GM12878 (cell line): ENCODE measurements around the gene CSTB. TPM values are rescaled to one million over a fixed set of nuclear protein-coding genes. Genes with fewer than 3 reads are reported as not detected.

Experiments used
- ATAC-seq: fragments of 200-7000 bp; cut with Tn5 transposase; 3 replicates; pipeline ENCODE4 v1.9.1; 2020; ENCODE audit warnings: mild to moderate bottlenecking, moderate library complexity
- BruUV-seq: library from RNA; stranded (reverse); fragments of 400-500 nt; replicated peaks from 2 replicates; lab custom pipeline; 2021; lab: Mats Ljungman, UMichigan
- CTCF ChIA-PET: fragments of 300-600 bp; sonication (Branson Sonifier 250); formaldehyde crosslinking; extraction: SDS; loops from one replicate; lab custom pipeline; 2021; ENCODE audit warnings: inconsistent platforms; lab: Yijun Ruan, JAX
- POLR2A ChIA-PET: fragments of 350-600 bp; formaldehyde crosslinking; extraction: SDS; loops from one replicate; lab custom pipeline; 2021; ENCODE audit warnings: inconsistent platforms; lab: Charles Lee
- RAD21 ChIA-PET: fragments of 300-600 bp; sonication (Branson Sonifier 250); formaldehyde crosslinking; loops from one replicate; lab custom pipeline; 2023; ENCODE audit warnings: antibody characterized with exemption; ENCODE audit not compliant: unreplicated experiment; lab: Charles Lee
- SMC1A ChIA-PET: fragments of 300-600 bp; sonication (Branson Sonifier 250); formaldehyde crosslinking; loops from one replicate; lab custom pipeline; 2023; ENCODE audit not compliant: unreplicated experiment, uncharacterized antibody; lab: Charles Lee
- DNase-seq: peaks from one replicate; pipeline ENCODE4 v3.0.0-alpha.2; 2011; ENCODE audit warnings: low read depth, low spot score
- FAIRE-seq: peaks from 3 replicates; lab custom pipeline; 2011; peaks lifted over from hg19 to GRCh38; lab: Jason Lieb, UNC
- H2AFZ ChIP-seq: 2 replicates; pipeline ENCODE4 v1.6.0; 2011; ENCODE audit warnings: low read depth, low read length, control low read depth; ENCODE audit not compliant: control insufficient read depth
- H3K27ac ChIP-seq: 2 replicates; pipeline ENCODE4 v1.5.1; 2011; ENCODE audit warnings: control low read depth; ENCODE audit not compliant: control insufficient read depth, insufficient read depth
- H3K27me3 ChIP-seq, 2 experiments: replicated peaks in 1 of 2; 2 replicates each; pipeline versions ENCODE4 v1.6.0 to v1.6.1; 2011; ENCODE audit warnings: low read length in 1 of 2; ENCODE audit not compliant: control insufficient read depth in 2 of 2, insufficient read depth in 2 of 2
- H3K36me3 ChIP-seq, 2 experiments: 2 replicates each; pipeline ENCODE4 v1.5.1; 2011; ENCODE audit warnings: low read length in 1 of 2; ENCODE audit not compliant: control insufficient read depth in 2 of 2, insufficient read depth in 2 of 2
- H3K4me1 ChIP-seq: 2 replicates; pipeline ENCODE4 v1.6.1; 2011; ENCODE audit warnings: mild to moderate bottlenecking, low read length, moderate library complexity, mixed read lengths; ENCODE audit not compliant: control insufficient read depth, insufficient read depth
- H3K4me2 ChIP-seq: 2 replicates; pipeline ENCODE4 v1.6.0; 2011; ENCODE audit warnings: control low read depth; ENCODE audit not compliant: control insufficient read depth, insufficient read depth
- H3K4me3 ChIP-seq: fragments of 200-600 bp; sonication (generic); 2 replicates; pipeline ENCODE4 v1.5.1; 2016
- H3K79me2 ChIP-seq: 2 replicates; pipeline ENCODE4 v1.6.0; 2011; ENCODE audit warnings: low read length; ENCODE audit not compliant: control insufficient read depth, insufficient read depth
- H3K9ac ChIP-seq: 2 replicates; pipeline ENCODE4 v1.8.0; 2011; ENCODE audit warnings: low read length, control low read depth, mixed read lengths; ENCODE audit not compliant: control insufficient read depth, insufficient read depth
- H3K9me3 ChIP-seq: replicated peaks from 3 replicates; pipeline ENCODE4 v1.5.1; 2011; ENCODE audit warnings: mild to moderate bottlenecking, low read length; ENCODE audit not compliant: control insufficient read depth, insufficient read depth
- H4K20me1 ChIP-seq: 2 replicates; pipeline ENCODE4 v1.6.0; 2011; ENCODE audit not compliant: control insufficient read depth, insufficient read depth
- BCL3 ChIP-seq: IDR thresholded peaks from 2 replicates; pipeline ENCODE4 v1.6.1; 2011; ENCODE audit warnings: borderline replicate concordance, low read depth, mild to moderate bottlenecking, moderate library complexity, low read length; ENCODE audit not compliant: insufficient read depth, poor library complexity, severe bottlenecking
- CHD1 ChIP-seq: IDR thresholded peaks from 2 replicates; pipeline ENCODE4 v1.6.1; 2012; ENCODE audit warnings: low read depth, low read length, improper control_type of control experiment
- EP300 ChIP-seq, 2 experiments: fragments of 150-350 bp in 1 of 2; IDR thresholded peaks; 2 replicates each; pipeline ENCODE4 v1.6.1; 2011 to 2012; ENCODE audit warnings: low read depth in 2 of 2, low read length in 2 of 2, borderline replicate concordance in 1 of 2, improper control_type of control experiment in 1 of 2, inconsistent platforms in 1 of 2; ENCODE audit not compliant: control insufficient read depth in 1 of 2
- IRF4 ChIP-seq: IDR thresholded peaks from 2 replicates; pipeline ENCODE4 v1.6.1; 2011; ENCODE audit warnings: low read depth, low read length
- SMAD5 ChIP-seq: IDR thresholded peaks from 2 replicates; pipeline ENCODE4 v1.6.1; 2016; ENCODE audit warnings: antibody characterized with exemption, low read depth
- SRF ChIP-seq, 2 experiments: IDR thresholded peaks; 2 replicates each; pipeline ENCODE4 v1.6.1; 2011; ENCODE audit warnings: low read depth in 2 of 2, low read length in 2 of 2, mild to moderate bottlenecking in 1 of 2, moderate library complexity in 1 of 2
- SUPT20H ChIP-seq: IDR thresholded peaks from 2 replicates; pipeline ENCODE4 v1.6.1; 2011; ENCODE audit warnings: low read depth, mild to moderate bottlenecking, low read length, moderate library complexity, borderline replicate concordance; ENCODE audit not compliant: control insufficient read depth
- USF1 ChIP-seq: IDR thresholded peaks from 2 replicates; pipeline ENCODE4 v1.6.1; 2011; ENCODE audit warnings: borderline replicate concordance, low read depth, mild to moderate bottlenecking, moderate library complexity, mixed read lengths, low read length; ENCODE audit not compliant: insufficient read depth; ENCODE audit errors: extremely low read length
- ZBTB11 ChIP-seq: fragments of 450-650 bp; formaldehyde crosslinking; IDR thresholded peaks from 2 replicates; pipeline ENCODE4 v1.5.0; 2022; ENCODE audit warnings: mild to moderate bottlenecking, missing genetic modification characterization
- ZBTB40 ChIP-seq: fragments of 450-650 bp; IDR thresholded peaks from 2 replicates; pipeline ENCODE4 v1.6.1; 2016; ENCODE audit warnings: mild to moderate bottlenecking, moderate library complexity, borderline replicate concordance
- WGBS: methylation state at CpG from one replicate; pipeline ENCODE4 v1.1.6; 2016; ENCODE audit warnings: low lambda C conversion rate; ENCODE audit not compliant: insufficient replicate concordance, insufficient coverage; ENCODE audit errors: missing lambda C conversion rate; 5-methylcytosine and 5-hydroxymethylcytosine counted together
- in situ Hi-C: fragments of 300-500 bp; cut with MboI; formaldehyde crosslinking; loops from 9 replicates; pipeline ENCODE4 v1.14.3; 2018; ENCODE audit warnings: mixed read lengths
- intact Hi-C: fragments of 100-400 bp; cut with micrococcal nuclease; formaldehyde crosslinking; loops from one replicate; pipeline ENCODE4 v1.14.2; 2022; ENCODE audit not compliant: unreplicated experiment
- polyA plus RNA-seq, 11 experiments: library from polyadenylated mRNA; depleted of rRNA in 4 of 11; unstranded in 6 of 11; stranded (reverse) in 5 of 11; fragments of >200 nt; fragmentation: Nextera tagmentation in 4 of 11; fragmentation: Illumina TruSeq in 1 of 11; extraction: Ambion mirVana in 4 of 11; extraction: Trizol in 1 of 11; gene quantifications; 1 replicate in 1 of 11; 2 replicates in 10 of 11; pipeline versions ENCODE4 v1.2.1 to v1.2.3, GENCODE V29; 2011 to 2016; ENCODE audit warnings: inconsistent platforms in 2 of 11, missing spikeins in 2 of 11, low read depth in 1 of 11
- total RNA-seq, 4 experiments: library from RNA; depleted of rRNA in 3 of 4; stranded (reverse); fragments of >200 nt in 3 of 4; fragmentation: Illumina TruSeq in 1 of 4; extraction: Trizol in 1 of 4; gene quantifications; 2 replicates each; pipeline versions ENCODE4 v1.2.1 to v1.2.3, GENCODE V29; 2013 to 2021

CSTB gene
- total and polyA plus RNA-seq, 10 of the 15 experiments (the other 5 are each of a cell fraction or from before 2014, with no cell fraction given) = 12.5 to 82.7 (median 41.9) TPM

GRCh38 chr21:43794857-43795256 lies 18.7 kb upstream of the CSTB start:
- H3K79me2 ChIP-seq = peaks cover 38% of the 10 kb centered on the region
- no peaks in the 10 kb centered on the region for H3K9me3 ChIP-seq
- ChIA-PET RAD21 (no interaction called here), CTCF (no interaction called here), POLR2A (no interaction called here), SMC1A (no interaction called here)
- ATAC-seq = no peak
- TF ChIP-seq SRF (IDR thresholded peaks at IDR 0.05; ENCODE audit: low read depth in 2 of 2, low read length in 2 of 2) (no peak), BCL3 (no peak), ZBTB11 (no peak), USF1 (no peak), SUPT20H (no peak), SMAD5 (no peak), EP300 (IDR thresholded peaks at IDR 0.05; ENCODE audit: borderline replicate concordance in 1 of 2, control insufficient read depth in 1 of 2, low read depth in 2 of 2, low read length in 2 of 2) (no peak), ZBTB40 (no peak), IRF4 (no peak), CHD1 (no peak)
- no TSS peak for BruUV-seq
- peaks cover 33 to 56% of the 10 kb centered on the region in 2 experiments for H3K36me3 ChIP-seq
- no peak for FAIRE-seq
- H2AFZ ChIP-seq = no peak overlapping the region
- WGBS = 97% methylated on average over 14 of the region's 14 CpGs
- in situ Hi-C loops = no loop called here
- H3K4me1 ChIP-seq = 0 out of 2 replicates have a peak, but pooled peaks cover 3% of the 10 kb centered on the region
- H3K4me3 ChIP-seq = no peak overlapping the region
- H3K27ac ChIP-seq = no peak overlapping the region
- intact Hi-C loops = no loop called here
- H4K20me1 ChIP-seq = no peaks in the 10 kb centered on the region
- no peak overlapping the region for H3K9ac ChIP-seq
- no peak overlapping the region for H3K4me2 ChIP-seq
- no peaks in the 10 kb centered on the region for H3K27me3 ChIP-seq
- no peak for DNase-seq
